ENCODE measurements around the gene TMEM130.

Gene TMEM130

GRCh38 chr7:98802781-98803110 is 67.1 kb downstream of the TMEM130 start:
- no peak overlapping the region for H3K4me3 ChIP-seq (ENCODE audit: low read depth, low read length)
- no peak for TF ChIP-seq CTCF (IDR thresholded peaks at IDR 0.05; ENCODE audit: borderline replicate concordance, insufficient read depth, low read depth, low read length)

- no peak overlapping the region for H3K4me3 ChIP-seq (ENCODE audit: low read depth, low read length)
- no peak for TF ChIP-seq CTCF (IDR thresholded peaks at IDR 0.05; ENCODE audit: borderline replicate concordance, insufficient read depth, low read depth, low read length)
These were observed 67.6 kb downstream of the TMEM130 start for GRCh38 chr7:98802088-98802780.

- no peak for TF ChIP-seq CTCF (IDR thresholded peaks at IDR 0.05; ENCODE audit: borderline replicate concordance, insufficient read depth, low read depth, low read length)
- no peak overlapping the region for H3K4me3 ChIP-seq (ENCODE audit: low read depth, low read length)
These were observed 68.8 kb downstream of the TMEM130 start for GRCh38 chr7:98800996-98801395.

GRCh38 chr7:98797150-98797549 is 72.7 kb downstream of the TMEM130 start:
- H3K4me3 ChIP-seq (ENCODE audit: low read depth, low read length) = no peak overlapping the region
- TF ChIP-seq CTCF (IDR thresholded peaks at IDR 0.05; ENCODE audit: borderline replicate concordance, insufficient read depth, low read depth, low read length) = no peak

All from GM12875 (cell line).